GM21576 (cell line): ENCODE measurements around the gene APOA5.

ENCODE experiments used
- ATAC-seq: cut with Tn5 transposase; IDR thresholded peaks from one replicate; pipeline ENCODE4 v1.9.1; 2021; ENCODE audit warnings: mild to moderate bottlenecking, moderate library complexity; ENCODE audit not compliant: unreplicated experiment

Gene APOA5

GRCh38 chr11:116828632-116829524 lies 37.2 kb upstream of the APOA5 start:
- no peak for ATAC-seq

- no peak for ATAC-seq
Measured at GRCh38 chr11:116827461-116827860, 35.8 kb upstream of the APOA5 start.

DNA sequence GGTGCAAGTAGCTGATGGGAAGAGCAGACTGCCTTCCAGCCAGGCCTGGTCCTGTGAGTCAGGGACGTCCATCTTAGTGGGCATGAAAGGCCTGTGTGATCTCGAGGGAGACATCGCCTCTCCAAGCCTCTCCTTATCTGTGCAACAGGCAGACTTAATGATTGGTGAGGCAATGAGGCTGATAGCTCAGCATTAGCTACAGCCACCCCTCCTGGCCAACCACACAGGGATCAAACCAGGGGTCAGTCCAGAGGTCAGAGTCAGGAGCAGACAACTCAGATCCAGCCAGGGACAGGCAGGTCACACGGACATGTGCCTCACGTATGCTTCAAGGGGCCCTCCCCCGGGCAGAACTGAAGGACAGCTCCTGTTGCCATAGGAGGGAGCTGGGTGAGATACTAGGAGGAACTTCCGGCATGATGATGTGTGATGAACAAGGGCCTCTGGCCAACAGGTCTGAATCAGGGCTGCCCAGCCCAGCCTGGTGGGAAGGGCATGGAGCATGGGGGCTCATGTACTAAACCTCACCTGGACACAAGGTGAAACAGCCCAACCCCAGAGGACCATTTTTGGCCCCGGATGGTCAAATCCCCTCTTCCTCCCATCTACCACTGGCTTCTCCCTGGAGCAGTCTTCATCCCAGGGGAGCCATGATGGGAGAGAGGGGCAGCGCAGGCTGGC lies 35.2 kb upstream of the APOA5 start:
- ATAC-seq, result no peak

DNA sequence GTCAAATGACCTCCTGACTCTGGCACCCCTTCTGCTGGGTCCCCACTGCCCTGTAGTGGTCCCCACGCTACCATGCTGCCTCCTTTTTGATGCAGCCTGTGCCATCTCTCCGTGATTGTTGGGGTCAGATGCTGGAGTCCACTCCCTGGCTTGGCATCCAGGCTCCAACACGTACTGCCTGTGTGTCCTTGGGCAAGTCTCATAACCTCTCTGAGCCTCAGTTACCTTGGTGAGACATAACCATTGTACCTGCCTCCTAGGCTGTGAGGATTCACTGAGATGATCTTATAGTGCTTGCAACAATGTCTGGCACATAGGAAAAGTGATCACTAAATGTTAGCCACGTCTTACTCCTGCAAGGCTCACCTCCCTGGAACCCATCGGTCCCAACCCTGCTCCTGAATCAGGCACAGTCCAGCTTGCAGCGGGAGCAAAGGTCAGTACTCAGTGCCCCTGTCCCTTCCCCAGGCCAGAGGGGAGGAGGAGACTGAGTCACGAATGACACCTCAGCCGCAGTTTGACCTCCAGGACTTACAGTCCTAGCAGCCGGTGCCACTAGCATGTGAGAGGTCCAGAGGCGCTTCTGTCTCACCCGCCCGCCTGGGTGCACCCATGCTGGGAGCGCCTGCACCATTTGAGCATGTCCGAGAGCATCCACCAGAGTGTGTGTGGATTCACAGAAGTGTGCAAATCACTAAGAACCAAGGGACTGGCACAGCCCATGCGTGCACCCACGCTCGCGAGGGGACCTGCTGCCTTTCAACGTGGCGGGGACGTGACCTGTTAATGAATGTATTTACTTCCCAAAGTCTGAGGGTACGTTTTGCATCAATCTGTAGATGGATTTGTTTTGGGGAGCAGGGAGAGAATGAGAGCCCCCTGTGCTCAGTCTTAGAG lies 34.4 kb upstream of the APOA5 start:
- no peak for ATAC-seq

GRCh38 chr11:116825434-116825833 lies 33.8 kb upstream of the APOA5 start:
- ATAC-seq, result no peak

DNA sequence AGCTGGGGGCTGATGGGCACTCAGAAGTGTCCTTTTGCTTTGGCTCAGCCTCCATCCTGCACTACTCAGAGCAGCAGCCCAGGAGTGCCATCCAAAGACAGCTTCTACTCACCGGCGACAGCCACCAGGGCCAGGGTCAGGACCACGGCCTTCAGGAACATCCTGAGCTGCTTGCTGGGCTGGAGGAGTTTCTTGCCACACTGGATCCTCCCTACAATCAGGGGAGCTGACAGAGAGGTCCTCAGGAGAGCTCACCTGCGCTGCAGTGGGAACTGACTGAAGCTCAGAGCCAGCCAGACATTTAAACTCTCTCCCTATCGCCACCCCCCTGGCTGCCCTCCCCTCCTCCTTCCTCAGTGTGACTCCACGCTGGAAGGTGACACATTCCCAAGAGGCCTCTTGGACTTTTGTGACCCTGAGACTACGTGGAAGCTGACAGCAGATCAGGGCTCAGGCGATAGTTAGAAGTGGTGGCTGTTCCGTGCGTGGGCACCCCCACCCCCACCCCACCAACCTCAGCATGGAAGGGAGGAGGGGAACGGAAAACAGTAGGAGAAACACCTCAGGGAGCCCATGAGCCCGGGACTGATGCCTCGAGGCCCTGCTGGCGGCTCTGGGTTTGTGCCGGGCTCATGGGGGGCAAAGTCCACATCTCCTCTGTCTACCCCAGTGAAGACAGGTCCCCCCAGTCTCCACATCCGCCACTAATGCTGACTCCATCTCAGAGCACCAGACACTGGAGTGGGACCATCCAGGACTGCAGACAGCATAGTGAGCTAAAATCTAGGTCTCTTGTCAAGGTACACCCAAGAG lies 31.6 kb upstream of the APOA5 start, which contains the start of gene APOA4:
TSS of gene APOA4 (minus strand) at position 274 of the 813 bp plus-strand sequence. CDS start at position 161, 113 bp downstream.
- no peak for ATAC-seq

GRCh38 chr11:116822575-116822974 lies 30.9 kb upstream of the APOA5 start:
- ATAC-seq, result no peak

- ATAC-seq, result no peak
Measured at GRCh38 chr11:116821050-116821918, 29.6 kb upstream of the APOA5 start.

DNA sequence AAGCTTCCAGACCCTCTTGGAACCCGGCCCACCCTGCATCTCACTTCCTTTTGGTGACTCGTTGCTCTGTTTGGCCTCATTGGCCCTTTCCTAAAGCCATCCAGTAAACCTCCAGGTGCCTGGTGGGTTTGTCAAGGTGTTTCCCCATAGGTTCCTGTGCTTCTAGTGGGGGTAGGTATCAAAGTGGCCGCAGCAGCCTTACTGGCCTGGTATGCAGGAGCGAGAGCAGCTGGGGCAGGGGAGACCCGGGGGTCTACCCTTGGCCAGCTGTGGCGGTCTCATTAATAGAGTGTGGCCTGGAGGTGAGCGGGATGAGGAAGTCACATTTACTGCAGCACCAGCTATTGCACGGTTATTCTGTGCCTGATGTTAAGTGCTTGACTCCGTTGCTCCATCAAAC lies 27.4 kb upstream of the APOA5 start:
- ATAC-seq, result no peak

DNA sequence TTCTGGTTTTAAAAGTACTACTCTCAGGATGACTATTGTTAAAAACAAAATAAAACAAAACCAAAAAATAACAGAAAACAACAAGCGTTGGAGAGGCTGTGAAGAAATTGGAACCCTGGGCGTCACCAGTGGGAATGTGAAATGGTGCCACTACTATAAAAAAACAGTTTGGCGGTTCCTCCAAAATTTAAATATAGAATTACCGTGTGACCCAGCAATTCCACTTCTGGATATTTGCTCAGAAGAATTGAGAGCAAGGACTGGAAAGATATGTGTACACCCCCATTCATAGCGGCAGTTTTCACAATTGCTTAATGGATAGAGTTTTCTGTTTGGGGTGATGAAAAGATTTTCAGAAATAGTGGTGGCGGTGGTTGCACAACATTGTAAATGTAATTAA lies 22.8 kb upstream of the APOA5 start:
- no peak for ATAC-seq

- ATAC-seq, result no peak
Measured at GRCh38 chr11:116813781-116814471, 22.2 kb upstream of the APOA5 start.

DNA sequence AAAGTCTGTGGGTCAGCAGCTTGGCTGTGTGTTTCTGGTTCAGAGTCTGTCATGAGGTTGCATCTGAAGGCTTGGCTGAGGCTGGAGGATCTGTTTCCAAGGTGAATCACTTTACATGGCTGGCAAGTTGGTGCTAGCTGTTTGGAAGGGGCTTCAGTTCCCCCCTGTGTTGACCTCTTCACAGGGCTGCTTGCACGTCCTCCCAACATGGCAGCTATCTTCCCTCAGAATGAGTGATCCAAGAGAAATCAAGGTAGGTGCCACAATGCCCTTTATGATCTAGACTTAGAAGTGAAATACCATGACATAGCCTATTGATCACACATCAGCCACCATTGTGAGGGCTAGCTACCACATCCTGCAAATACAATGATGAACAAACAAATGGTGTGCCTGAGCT lies 21.5 kb upstream of the APOA5 start:
- ATAC-seq, result no peak

GRCh38 chr11:116812109-116812508 lies 20.4 kb upstream of the APOA5 start:
- no peak for ATAC-seq

GRCh38 chr11:116811194-116811593 lies 19.5 kb upstream of the APOA5 start:
- no peak for ATAC-seq

DNA sequence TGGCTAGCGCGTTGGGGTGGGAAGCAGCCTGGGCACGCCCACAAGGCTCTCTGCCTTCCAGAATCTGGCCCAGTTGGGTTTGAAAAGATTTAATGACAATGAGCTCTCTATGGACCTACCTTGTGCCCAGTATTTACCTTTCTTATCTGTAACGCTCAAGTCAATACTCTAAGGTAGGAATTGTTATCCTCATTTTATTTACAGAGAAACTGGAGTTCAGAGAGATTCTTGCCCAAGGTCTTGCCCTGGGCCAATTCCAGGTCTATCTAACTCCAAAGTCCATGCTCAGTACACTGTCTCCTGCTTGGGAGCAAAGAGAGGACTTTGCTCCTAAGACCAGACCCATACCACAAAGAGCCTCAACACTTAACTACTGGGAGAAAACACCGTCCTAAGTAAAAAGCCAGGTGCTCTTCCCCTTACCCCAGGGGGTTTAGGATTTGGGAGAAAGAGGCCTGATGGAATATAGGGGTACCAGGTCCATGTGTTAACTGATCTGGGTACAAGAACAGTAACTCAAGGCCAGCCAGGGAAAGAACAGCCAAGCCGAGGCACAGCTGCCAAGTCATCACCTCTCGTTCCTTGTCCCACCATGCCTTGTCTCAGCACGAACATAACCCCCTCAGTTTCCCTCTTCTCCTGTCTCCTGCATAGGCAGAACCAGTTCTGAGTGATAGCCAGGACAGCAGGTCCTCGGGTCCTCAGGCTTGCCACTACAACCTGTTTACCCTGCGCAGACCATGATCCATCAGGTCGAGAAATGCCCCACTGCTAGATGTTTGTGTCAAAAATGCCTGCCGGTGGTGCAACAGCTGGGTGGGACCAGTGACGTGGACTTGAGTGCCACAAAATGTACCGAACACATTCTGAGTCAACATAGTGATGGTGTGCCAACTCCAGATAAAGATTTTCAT lies 16.8 kb upstream of the APOA5 start:
- ATAC-seq, result no peak

- ATAC-seq, result no peak
Measured at GRCh38 chr11:116807601-116808261, 16.1 kb upstream of the APOA5 start.

- ATAC-seq, result no peak
Measured at GRCh38 chr11:116804001-116804400, 12.3 kb upstream of the APOA5 start.
